ENCODE measurements around the gene ARSB.

GRCh38 chr5:79030663-79031484, 45.8 kb upstream of the ARSB start:
- TF ChIP-seq CTCF (conservative IDR thresholded peaks at IDR 0.05; ENCODE audit: low read length), result no peak
- no peak for TF ChIP-seq EZH2phosphoT487 (IDR thresholded peaks at IDR 0.05; ENCODE audit: borderline replicate concordance)
